Liver (tissue), 9 donors: ENCODE measurements around the gene ROR1. TPM values are rescaled to one million over a fixed set of nuclear protein-coding genes. Genes with fewer than 3 reads are reported as not detected.

Source experiments
- DNase-seq: peaks from one replicate; pipeline ENCODE4 v3.0.0-alpha.2; 2017; ENCODE audit warnings: low spot score
- H3K27ac ChIP-seq, 2 donors: one replicate each; pipeline ENCODE4 v1.7.0; 2013; ENCODE audit warnings: inconsistent platforms in 2 of 2, low read length in 2 of 2, control low read depth in 1 of 2, low read depth in 1 of 2, mild to moderate bottlenecking in 1 of 2
- H3K27me3 ChIP-seq, 4 donors: one replicate each; pipeline versions ENCODE4 v1.6.1 to v1.7.0; 2013; ENCODE audit warnings: low read length in 3 of 4, inconsistent platforms in 1 of 4, mild to moderate bottlenecking in 1 of 4, moderate library complexity in 1 of 4; ENCODE audit not compliant: control insufficient read depth in 4 of 4, insufficient read depth in 4 of 4
- H3K36me3 ChIP-seq, 4 donors: one replicate each; pipeline versions ENCODE4 v1.6.1 to v1.7.0; 2013; ENCODE audit warnings: low read length in 3 of 4, mild to moderate bottlenecking in 3 of 4, low read depth in 1 of 4, moderate library complexity in 1 of 4; ENCODE audit not compliant: control insufficient read depth in 4 of 4, insufficient read depth in 3 of 4
- H3K4me1 ChIP-seq, 4 donors: one replicate each; pipeline versions ENCODE4 v1.6.1 to v1.7.0; 2013; ENCODE audit warnings: low read length in 3 of 4, mild to moderate bottlenecking in 3 of 4, moderate library complexity in 1 of 4; ENCODE audit not compliant: control insufficient read depth in 4 of 4, insufficient read depth in 4 of 4
- H3K4me3 ChIP-seq, 3 donors: one replicate each; pipeline versions ENCODE4 v1.6.1 to v1.7.0; 2013; ENCODE audit warnings: low read length in 3 of 3, control low read depth in 1 of 3, low read depth in 1 of 3, mild to moderate bottlenecking in 1 of 3
- H3K9ac ChIP-seq, 2 donors: one replicate each; pipeline ENCODE4 v1.7.0; 2013; ENCODE audit warnings: low read length in 2 of 2, mild to moderate bottlenecking in 2 of 2, moderate library complexity in 2 of 2, control low read depth in 1 of 2, low read depth in 1 of 2
- H3K9me3 ChIP-seq, 4 donors: one replicate each; pipeline versions ENCODE4 v1.6.1 to v1.7.0; 2013; ENCODE audit warnings: low read length in 3 of 4; ENCODE audit not compliant: control insufficient read depth in 4 of 4
- CTCF ChIP-seq: fragments of 150-350 bp; IDR thresholded peaks from 2 replicates; pipeline ENCODE4 v1.5.1; 2017; ENCODE audit warnings: improper control_type of control experiment, low read depth, low read length; ENCODE audit not compliant: missing input control
- EGR1 ChIP-seq, 2 donors: IDR thresholded peaks; 2 replicates each; pipeline ENCODE4 v1.6.1; 2016 to 2018; ENCODE audit warnings: antibody characterized with exemption in 2 of 2, low read depth in 2 of 2
- FOXA1 ChIP-seq: IDR thresholded peaks from 2 replicates; pipeline ENCODE4 v1.6.1; 2016; ENCODE audit warnings: antibody characterized with exemption
- FOXA2 ChIP-seq: IDR thresholded peaks from 2 replicates; pipeline ENCODE4 v1.6.1; 2016; ENCODE audit warnings: antibody characterized with exemption
- GABPA ChIP-seq, 2 donors: IDR thresholded peaks in 1 of 2; conservative IDR thresholded peaks in 1 of 2; 2 replicates each; pipeline ENCODE4 v1.6.1; 2016; ENCODE audit warnings: antibody characterized with exemption in 2 of 2, mild to moderate bottlenecking in 1 of 2, moderate library complexity in 1 of 2
- HNF4A ChIP-seq, 2 donors: conservative IDR thresholded peaks; 2 replicates each; pipeline ENCODE4 v1.6.1; 2016; ENCODE audit warnings: antibody characterized with exemption in 2 of 2, mild to moderate bottlenecking in 2 of 2
- HNF4G ChIP-seq: IDR thresholded peaks from 2 replicates; pipeline ENCODE4 v1.6.1; 2016; ENCODE audit warnings: antibody characterized with exemption
- JUND ChIP-seq, 2 donors: IDR thresholded peaks; 2 replicates each; pipeline ENCODE4 v1.6.1; 2016; ENCODE audit warnings: antibody characterized with exemption in 2 of 2
- MAX ChIP-seq: IDR thresholded peaks from 2 replicates; pipeline ENCODE4 v1.6.1; 2016; ENCODE audit warnings: antibody characterized with exemption
- NR2F2 ChIP-seq: IDR thresholded peaks from 2 replicates; pipeline ENCODE4 v1.6.1; 2016; ENCODE audit warnings: antibody characterized with exemption
- RAD21 ChIP-seq, 2 donors: IDR thresholded peaks; 2 replicates each; pipeline ENCODE4 v1.6.1; 2016; ENCODE audit warnings: antibody characterized with exemption in 2 of 2, mild to moderate bottlenecking in 2 of 2
- RXRA ChIP-seq, 2 donors: IDR thresholded peaks; 2 replicates each; pipeline ENCODE4 v1.6.1; 2017 to 2018; ENCODE audit warnings: antibody characterized with exemption in 2 of 2, mild to moderate bottlenecking in 1 of 2
- SP1 ChIP-seq: IDR thresholded peaks from 2 replicates; pipeline ENCODE4 v1.6.1; 2018; ENCODE audit warnings: antibody characterized with exemption, mild to moderate bottlenecking
- YY1 ChIP-seq: IDR thresholded peaks from 2 replicates; pipeline ENCODE4 v1.6.1; 2016; ENCODE audit warnings: antibody characterized with exemption, mild to moderate bottlenecking
- ZBTB33 ChIP-seq: IDR thresholded peaks from 2 replicates; pipeline ENCODE4 v1.6.1; 2016; ENCODE audit warnings: antibody characterized with exemption
- WGBS: extraction: QIAGEN DNeasy Blood & Tissue Kit; methylation state at CpG from one replicate; pipeline ENCODE4 v1.1.7; 2013; 5-methylcytosine and 5-hydroxymethylcytosine counted together
- polyA plus RNA-seq, 2 donors: library from polyadenylated mRNA; stranded (reverse) in 1 of 2; unstranded in 1 of 2; fragments of 200-250 nt in 1 of 2; fragments of >200 nt in 1 of 2; fragmentation: Nextera tagmentation in 1 of 2; extraction: Ambion mirVana in 1 of 2; gene quantifications; one replicate each; pipeline versions ENCODE4 v1.2.1 to v1.2.3, GENCODE V29; 2013 to 2015
- total RNA-seq, 2 donors: library from RNA; depleted of rRNA; stranded (reverse); fragments of >200 nt; gene quantifications; one replicate each; pipeline ENCODE4 v1.2.3, GENCODE V29; 2014
- TF ChIP-seq, protein P1 (sequence below): IDR thresholded peaks from 2 replicates; pipeline ENCODE4 v1.6.1; 2016; ENCODE audit warnings: antibody characterized with exemption, mild to moderate bottlenecking
- TF ChIP-seq, protein P2 (sequence below): IDR thresholded peaks from 2 replicates; pipeline ENCODE4 v1.6.1; 2016; ENCODE audit warnings: antibody characterized with exemption
- donor health status: healthy.
- donor health status: healthy.
- donor health status: healthy.
- donor health status: healthy.
- donor health status: healthy.

The ROR1 gene
- total and polyA plus RNA-seq, 4 donors, result 0.15 to 0.98 (median 0.37) TPM

DNA sequence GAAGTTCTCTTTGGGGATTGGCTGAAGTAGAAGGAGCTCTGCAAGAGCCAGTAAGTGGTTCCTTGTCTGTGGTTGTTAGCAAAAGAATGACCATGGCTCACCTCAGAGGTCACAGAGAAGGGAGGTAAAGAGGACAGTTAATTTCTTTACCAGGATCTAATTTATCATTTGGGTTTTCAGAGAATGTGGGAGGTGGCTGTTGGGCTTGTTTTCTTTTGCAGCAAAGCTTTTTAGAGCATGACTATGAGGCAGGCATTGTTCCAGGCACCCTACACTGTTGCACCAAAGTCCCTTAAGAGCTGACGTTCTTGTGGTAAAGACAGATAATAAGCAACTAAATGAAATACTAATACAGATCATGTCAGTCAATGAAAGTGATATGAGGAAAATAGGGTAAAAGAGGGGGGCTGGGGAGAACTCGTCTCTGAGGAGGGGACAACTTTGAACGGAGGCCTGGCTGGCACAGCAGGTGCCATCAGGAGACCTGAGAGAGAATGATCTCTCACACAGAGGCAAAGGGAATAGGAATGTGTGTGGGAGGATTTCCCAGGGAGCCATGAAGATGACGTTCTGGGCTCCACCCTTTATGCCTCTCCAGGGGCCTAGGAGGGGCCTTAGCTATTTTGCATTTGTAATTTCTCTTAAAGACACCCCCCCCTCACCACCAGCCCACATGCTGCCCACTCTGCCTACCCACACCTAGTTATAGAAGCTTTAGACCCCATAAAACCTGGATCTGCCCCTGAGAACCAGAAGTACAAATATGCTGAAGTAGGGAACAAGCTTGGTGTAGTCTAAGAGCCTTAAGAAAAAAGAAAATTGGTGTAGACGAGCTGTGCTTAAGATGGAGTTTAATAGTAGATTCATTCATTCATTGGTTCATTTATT lies 177.5 kb downstream of the ROR1 start (continued):
- no peak for TF ChIP-seq ZBTB33
- TF ChIP-seq RXRA (IDR thresholded peaks at IDR 0.05), result no peak
- no peak for TF ChIP-seq HNF4G
- TF ChIP-seq EGR1 (IDR thresholded peaks at IDR 0.05; ENCODE audit: low read depth in 2 of 2), result no peak
- no peak for TF ChIP-seq GABPA (IDR thresholded peaks at IDR 0.05 in 1 of 2, conservative IDR thresholded peaks at IDR 0.05 in 1 of 2)
- TF ChIP-seq FOXA1, result no peak

DNA sequence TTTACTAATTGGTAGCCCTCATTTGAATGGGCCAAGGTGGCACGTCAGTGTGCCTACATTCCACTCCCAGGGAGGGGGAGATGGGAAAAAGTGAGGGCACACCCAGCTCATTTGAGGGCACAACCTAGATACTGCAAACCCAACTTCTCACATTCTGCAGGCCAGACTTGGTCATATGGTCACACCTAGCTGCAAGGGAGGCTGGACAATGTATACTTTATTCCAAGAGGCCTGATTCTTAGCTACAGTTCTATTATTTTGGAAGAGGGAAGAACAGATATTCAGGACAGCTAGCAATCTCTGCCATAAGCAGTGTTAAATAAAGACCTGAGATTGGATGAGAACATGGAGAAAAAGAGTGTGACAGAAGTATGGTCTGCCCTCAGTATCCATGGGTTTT lies 180.4 kb downstream of the ROR1 start:
- DNase-seq, result no peak

More for the DNA sequence above, 180.4 kb downstream of the ROR1 start:
- no peak for TF ChIP-seq MAX
- no peak for TF ChIP-seq RAD21 (IDR thresholded peaks at IDR 0.05)
- no peak for TF ChIP-seq HNF4A (conservative IDR thresholded peaks at IDR 0.05)
- TF ChIP-seq, protein P1, sequence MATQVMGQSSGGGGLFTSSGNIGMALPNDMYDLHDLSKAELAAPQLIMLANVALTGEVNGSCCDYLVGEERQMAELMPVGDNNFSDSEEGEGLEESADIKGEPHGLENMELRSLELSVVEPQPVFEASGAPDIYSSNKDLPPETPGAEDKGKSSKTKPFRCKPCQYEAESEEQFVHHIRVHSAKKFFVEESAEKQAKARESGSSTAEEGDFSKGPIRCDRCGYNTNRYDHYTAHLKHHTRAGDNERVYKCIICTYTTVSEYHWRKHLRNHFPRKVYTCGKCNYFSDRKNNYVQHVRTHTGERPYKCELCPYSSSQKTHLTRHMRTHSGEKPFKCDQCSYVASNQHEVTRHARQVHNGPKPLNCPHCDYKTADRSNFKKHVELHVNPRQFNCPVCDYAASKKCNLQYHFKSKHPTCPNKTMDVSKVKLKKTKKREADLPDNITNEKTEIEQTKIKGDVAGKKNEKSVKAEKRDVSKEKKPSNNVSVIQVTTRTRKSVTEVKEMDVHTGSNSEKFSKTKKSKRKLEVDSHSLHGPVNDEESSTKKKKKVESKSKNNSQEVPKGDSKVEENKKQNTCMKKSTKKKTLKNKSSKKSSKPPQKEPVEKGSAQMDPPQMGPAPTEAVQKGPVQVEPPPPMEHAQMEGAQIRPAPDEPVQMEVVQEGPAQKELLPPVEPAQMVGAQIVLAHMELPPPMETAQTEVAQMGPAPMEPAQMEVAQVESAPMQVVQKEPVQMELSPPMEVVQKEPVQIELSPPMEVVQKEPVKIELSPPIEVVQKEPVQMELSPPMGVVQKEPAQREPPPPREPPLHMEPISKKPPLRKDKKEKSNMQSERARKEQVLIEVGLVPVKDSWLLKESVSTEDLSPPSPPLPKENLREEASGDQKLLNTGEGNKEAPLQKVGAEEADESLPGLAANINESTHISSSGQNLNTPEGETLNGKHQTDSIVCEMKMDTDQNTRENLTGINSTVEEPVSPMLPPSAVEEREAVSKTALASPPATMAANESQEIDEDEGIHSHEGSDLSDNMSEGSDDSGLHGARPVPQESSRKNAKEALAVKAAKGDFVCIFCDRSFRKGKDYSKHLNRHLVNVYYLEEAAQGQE, result no peak
- TF ChIP-seq, protein P2, sequence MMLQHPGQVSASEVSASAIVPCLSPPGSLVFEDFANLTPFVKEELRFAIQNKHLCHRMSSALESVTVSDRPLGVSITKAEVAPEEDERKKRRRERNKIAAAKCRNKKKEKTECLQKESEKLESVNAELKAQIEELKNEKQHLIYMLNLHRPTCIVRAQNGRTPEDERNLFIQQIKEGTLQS, result no peak
- TF ChIP-seq EGR1 (IDR thresholded peaks at IDR 0.05; ENCODE audit: low read depth in 2 of 2), result no peak
- TF ChIP-seq GABPA (IDR thresholded peaks at IDR 0.05 in 1 of 2, conservative IDR thresholded peaks at IDR 0.05 in 1 of 2), result no peak
- no peak for TF ChIP-seq NR2F2
- TF ChIP-seq FOXA1, result no peak
- no peak for TF ChIP-seq FOXA2
- no peak for TF ChIP-seq SP1
- TF ChIP-seq CTCF, result no peak
- TF ChIP-seq HNF4G, result no peak
- no peak for TF ChIP-seq YY1
- no peak for TF ChIP-seq ZBTB33
- TF ChIP-seq JUND (IDR thresholded peaks at IDR 0.05), result no peak
- Histone ChIP-seq H3K4me1 (no peaks in the 10 kb centered on the region), H3K9ac (no peak overlapping the region), H3K27me3 (no peaks in the 10 kb centered on the region), H3K4me3 (peak overlapping the region in 1 of 3 donors; percentile 6), H3K9me3 (peaks cover 0 to 26% (median 11%) of the 10 kb centered on the region in 4 donors), H3K27ac (no peak overlapping the region), H3K36me3 (no peaks in the 10 kb centered on the region)
- 95% methylated on average over 1 of the region's 1 CpG for WGBS
